Astrocyte (in vitro differentiated cells and primary cell): ENCODE measurements around the gene MANEA. TPM values are rescaled to one million over a fixed set of nuclear protein-coding genes. Genes with fewer than 3 reads are reported as not detected.
"Not testable (repeated sequence)": the region's sequence is repeated elsewhere in the genome, so short reads cannot be mapped to it uniquely, and the experiment has no call there.

ENCODE experiments used
- DNase-seq: peaks from one replicate; pipeline ENCODE4 v3.0.0-alpha.2; 2010; ENCODE audit warnings: low read depth
- FAIRE-seq: peaks from 2 replicates; lab custom pipeline; 2011; peaks lifted over from hg19 to GRCh38; lab: Jason Lieb, UNC
- H2AFZ ChIP-seq: 2 replicates; pipeline ENCODE4 v1.6.0; 2012; ENCODE audit warnings: low read depth, low read length, inconsistent platforms
- H3K27ac ChIP-seq: 2 replicates; pipeline ENCODE4 v1.5.1; 2011; ENCODE audit warnings: low read depth, low read length, inconsistent platforms
- H3K27me3 ChIP-seq: 2 replicates; pipeline ENCODE4 v1.6.0; 2011; ENCODE audit warnings: low read length, inconsistent platforms; ENCODE audit not compliant: insufficient read depth
- H3K36me3 ChIP-seq: 2 replicates; pipeline ENCODE4 v1.5.1; 2011; ENCODE audit warnings: low read length, inconsistent platforms; ENCODE audit not compliant: insufficient read depth
- H3K4me1 ChIP-seq: 2 replicates; pipeline ENCODE4 v1.5.1; 2011; ENCODE audit warnings: low read length, inconsistent platforms; ENCODE audit not compliant: insufficient read depth
- H3K4me2 ChIP-seq: 2 replicates; pipeline ENCODE4 v1.6.0; 2012; ENCODE audit warnings: low read length, inconsistent platforms
- H3K4me3 ChIP-seq: 2 replicates; pipeline ENCODE4 v1.5.1; 2011; ENCODE audit warnings: low read depth, mild to moderate bottlenecking, low read length, inconsistent platforms; ENCODE audit not compliant: insufficient read depth
- H3K79me2 ChIP-seq: 2 replicates; pipeline ENCODE4 v1.6.0; 2012; ENCODE audit warnings: mild to moderate bottlenecking, low read length, inconsistent platforms; ENCODE audit not compliant: insufficient read depth
- H3K9ac ChIP-seq: 2 replicates; pipeline ENCODE4 v1.6.0; 2012; ENCODE audit warnings: mild to moderate bottlenecking, low read length, inconsistent platforms
- H3K9me3 ChIP-seq: 2 replicates; pipeline ENCODE4 v1.5.1; 2012; ENCODE audit warnings: low read depth, mild to moderate bottlenecking, low read length, inconsistent platforms; ENCODE audit not compliant: insufficient read depth
- H4K20me1 ChIP-seq: 2 replicates; pipeline ENCODE4 v1.6.0; 2012; ENCODE audit warnings: low read length, inconsistent platforms; ENCODE audit not compliant: insufficient read depth
- H3K27ac Mint-ChIP-seq: one replicate; pipeline ENCODE4 v1.8.0; 2021; ENCODE audit warnings: mild to moderate bottlenecking, mixed read lengths; ENCODE audit not compliant: unreplicated experiment
- H3K27me3 Mint-ChIP-seq: one replicate; pipeline ENCODE4 v1.8.0; 2021; ENCODE audit warnings: low read depth, mixed read lengths; ENCODE audit not compliant: unreplicated experiment
- H3K36me3 Mint-ChIP-seq: one replicate; pipeline ENCODE4 v1.8.0; 2021; ENCODE audit warnings: low read depth, mixed read lengths; ENCODE audit not compliant: unreplicated experiment
- H3K4me1 Mint-ChIP-seq: one replicate; pipeline ENCODE4 v1.8.0; 2021; ENCODE audit warnings: low read depth, mixed read lengths; ENCODE audit not compliant: unreplicated experiment
- H3K4me3 Mint-ChIP-seq: one replicate; pipeline ENCODE4 v1.8.0; 2021; ENCODE audit warnings: mild to moderate bottlenecking, moderate library complexity, mixed read lengths; ENCODE audit not compliant: unreplicated experiment
- H3K9me3 Mint-ChIP-seq: one replicate; pipeline ENCODE4 v1.8.0; 2021; ENCODE audit warnings: mild to moderate bottlenecking, mixed read lengths; ENCODE audit not compliant: unreplicated experiment
- EZH2 ChIP-seq: IDR thresholded peaks from 2 replicates; pipeline ENCODE4 v1.6.1; 2012; ENCODE audit warnings: mild to moderate bottlenecking, low read length, inconsistent platforms; ENCODE audit not compliant: insufficient read depth
- total RNA-seq: library from RNA; stranded (reverse); gene quantifications from 2 replicates; pipeline ENCODE4 v1.2.1, GENCODE V29; 2021
- TF ChIP-seq, protein P1 (sequence below): IDR thresholded peaks from 2 replicates; pipeline ENCODE4 v1.5.1; 2011; ENCODE audit warnings: low read depth, mild to moderate bottlenecking, inconsistent platforms, low read length, moderate library complexity; ENCODE audit not compliant: insufficient read depth

MANEA gene
- total RNA-seq, 1 donor from 2014 or later, result 12.4 TPM

DNA sequence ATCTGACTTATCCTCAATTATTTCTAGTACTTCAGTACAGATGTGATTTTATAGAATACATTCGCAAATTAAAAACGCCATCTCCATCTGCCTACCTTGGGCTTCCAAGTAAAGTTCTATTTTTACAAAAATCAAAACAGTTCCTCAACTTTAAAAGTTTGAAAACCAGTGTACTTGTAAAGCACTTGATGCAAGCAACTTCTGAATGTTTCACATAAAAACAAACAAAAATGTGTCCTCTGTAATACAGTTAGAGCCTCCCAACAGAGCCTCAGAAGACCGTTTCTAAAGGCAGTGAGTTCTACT lies 384 bp upstream of the MANEA start:
- no peak for FAIRE-seq
- no peaks in the 10 kb centered on the region for H3K27me3 ChIP-seq
- no peaks in the 10 kb centered on the region for H3K4me1 ChIP-seq
- peak overlapping the region; percentile 97 for H3K4me2 ChIP-seq
- Mint-ChIP-seq H3K27me3 (no peaks in the 10 kb centered on the region), H3K27ac (peak overlapping the region; percentile 91), H3K4me1 (peaks cover 6% of the 10 kb centered on the region), H3K9me3 (no peaks in the 10 kb centered on the region), H3K4me3 (peak overlapping the region; percentile 99), H3K36me3 (no peaks in the 10 kb centered on the region)
- no peak for DNase-seq
- peak overlapping the region; percentile 84 for H2AFZ ChIP-seq
- H3K9me3 ChIP-seq, result no peaks in the 10 kb centered on the region
- no peaks in the 10 kb centered on the region for H3K36me3 ChIP-seq
- peaks cover 25% of the 10 kb centered on the region for H3K79me2 ChIP-seq
- H3K9ac ChIP-seq, result peak overlapping the region; percentile 92
- H3K27ac ChIP-seq, result peak overlapping the region; percentile 86
- peak overlapping the region; percentile 95 for H3K4me3 ChIP-seq
- no peak for TF ChIP-seq EZH2
- TF ChIP-seq, protein P1, sequence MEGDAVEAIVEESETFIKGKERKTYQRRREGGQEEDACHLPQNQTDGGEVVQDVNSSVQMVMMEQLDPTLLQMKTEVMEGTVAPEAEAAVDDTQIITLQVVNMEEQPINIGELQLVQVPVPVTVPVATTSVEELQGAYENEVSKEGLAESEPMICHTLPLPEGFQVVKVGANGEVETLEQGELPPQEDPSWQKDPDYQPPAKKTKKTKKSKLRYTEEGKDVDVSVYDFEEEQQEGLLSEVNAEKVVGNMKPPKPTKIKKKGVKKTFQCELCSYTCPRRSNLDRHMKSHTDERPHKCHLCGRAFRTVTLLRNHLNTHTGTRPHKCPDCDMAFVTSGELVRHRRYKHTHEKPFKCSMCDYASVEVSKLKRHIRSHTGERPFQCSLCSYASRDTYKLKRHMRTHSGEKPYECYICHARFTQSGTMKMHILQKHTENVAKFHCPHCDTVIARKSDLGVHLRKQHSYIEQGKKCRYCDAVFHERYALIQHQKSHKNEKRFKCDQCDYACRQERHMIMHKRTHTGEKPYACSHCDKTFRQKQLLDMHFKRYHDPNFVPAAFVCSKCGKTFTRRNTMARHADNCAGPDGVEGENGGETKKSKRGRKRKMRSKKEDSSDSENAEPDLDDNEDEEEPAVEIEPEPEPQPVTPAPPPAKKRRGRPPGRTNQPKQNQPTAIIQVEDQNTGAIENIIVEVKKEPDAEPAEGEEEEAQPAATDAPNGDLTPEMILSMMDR, result no peak
- no peaks in the 10 kb centered on the region for H4K20me1 ChIP-seq

GRCh38 chr6:95578106-95578410 lies 723 bp downstream of the MANEA start:
- peak overlapping the region; percentile 91 for H3K27ac Mint-ChIP-seq
- peak overlapping the region; percentile 99 for H3K4me3 Mint-ChIP-seq
- no peaks in the 10 kb centered on the region for H3K27me3 ChIP-seq
- no peak for DNase-seq
- peaks cover 6% of the 10 kb centered on the region for H3K4me1 Mint-ChIP-seq
- H2AFZ ChIP-seq, result peak overlapping the region; percentile 98
- no peaks in the 10 kb centered on the region for H3K9me3 ChIP-seq
- peak overlapping the region; percentile 86 for H3K27ac ChIP-seq
- no peak for FAIRE-seq
- TF ChIP-seq, protein P1, result no peak
- no peak for TF ChIP-seq EZH2
- H3K4me3 ChIP-seq, result peak overlapping the region; percentile 95
- no peaks in the 10 kb centered on the region for H3K36me3 ChIP-seq
- no peaks in the 10 kb centered on the region for H4K20me1 ChIP-seq
- H3K79me2 ChIP-seq, result peaks cover 25% of the 10 kb centered on the region
- H3K36me3 Mint-ChIP-seq, result no peaks in the 10 kb centered on the region
- H3K4me2 ChIP-seq, result peak overlapping the region; percentile 97
- H3K27me3 Mint-ChIP-seq, result no peaks in the 10 kb centered on the region
- H3K9me3 Mint-ChIP-seq, result no peaks in the 10 kb centered on the region
- peak overlapping the region; percentile 92 for H3K9ac ChIP-seq
- no peaks in the 10 kb centered on the region for H3K4me1 ChIP-seq

- H3K36me3 Mint-ChIP-seq, result peaks cover 5% of the 10 kb centered on the region
- no peak overlapping the region for H3K9ac ChIP-seq
- no peaks in the 10 kb centered on the region for H3K27me3 Mint-ChIP-seq
- H4K20me1 ChIP-seq, result no peaks in the 10 kb centered on the region
- FAIRE-seq (no peak), DNase-seq (no peak)
- no peak overlapping the region for H2AFZ ChIP-seq
- TF ChIP-seq, protein P1, result no peak
- no peak for TF ChIP-seq EZH2
- peaks cover 4% of the 10 kb centered on the region for H3K4me1 Mint-ChIP-seq
- H3K4me3 ChIP-seq, result no peak overlapping the region
- no peak overlapping the region for H3K27ac ChIP-seq
- no peaks in the 10 kb centered on the region for H3K27me3 ChIP-seq
- no peak overlapping the region for H3K4me3 Mint-ChIP-seq
- no peaks in the 10 kb centered on the region for H3K36me3 ChIP-seq
- no peaks in the 10 kb centered on the region for H3K4me1 ChIP-seq
- H3K9me3 ChIP-seq, result peaks cover 3% of the 10 kb centered on the region
- peaks cover 3% of the 10 kb centered on the region for H3K9me3 Mint-ChIP-seq
- no peak overlapping the region for H3K27ac Mint-ChIP-seq
- H3K4me2 ChIP-seq, result no peak overlapping the region
- peaks cover 20% of the 10 kb centered on the region for H3K79me2 ChIP-seq
Observed at GRCh38 chr6:95581073-95581472, 3.7 kb downstream of the MANEA start.

- H3K36me3 Mint-ChIP-seq, result not testable (repeated sequence)
Observed at GRCh38 chr6:95584226-95584625, 6.9 kb downstream of the MANEA start.

More at GRCh38 chr6:95584226-95584625, 6.9 kb downstream of the MANEA start:
- H3K9me3 ChIP-seq, H3K27me3 ChIP-seq, H3K27me3 Mint-ChIP-seq, H2AFZ ChIP-seq, H3K9me3 Mint-ChIP-seq, H3K4me3 Mint-ChIP-seq, H3K9ac ChIP-seq, H4K20me1 ChIP-seq, H3K4me1 ChIP-seq, H3K4me1 Mint-ChIP-seq, H3K36me3 ChIP-seq, H3K4me3 ChIP-seq, H3K27ac Mint-ChIP-seq, FAIRE-seq, H3K79me2 ChIP-seq, DNase-seq, H3K4me2 ChIP-seq, H3K27ac ChIP-seq: not testable (repeated sequence)
